ENCODE data around the gene CCDC27.

- TF ChIP-seq SIX5 (IDR thresholded peaks at IDR 0.05; ENCODE audit: low read depth, low read length), result no peak
- no peak for TF ChIP-seq CEBPB (IDR thresholded peaks at IDR 0.05; ENCODE audit: low read depth, low read length)
- no peak for TF ChIP-seq EZH2 (IDR thresholded peaks at IDR 0.05; ENCODE audit: low read depth, low read length, severe bottlenecking)
- no peak for TF ChIP-seq POLR2A (IDR thresholded peaks at IDR 0.05; ENCODE audit: control extremely low read depth in 1 of 2, low read depth in 2 of 2, low read length in 2 of 2)
- no peak for TF ChIP-seq CTCF (IDR thresholded peaks at IDR 0.05; ENCODE audit: control extremely low read depth in 1 of 3, insufficient read depth in 1 of 3, low read depth in 1 of 3, low read length in 3 of 3)
- TF ChIP-seq MAFK (IDR thresholded peaks at IDR 0.05; ENCODE audit: low read depth, low read length), result no peak
- no peak for TF ChIP-seq SP2 (IDR thresholded peaks at IDR 0.05; ENCODE audit: low read length)
- no peak for TF ChIP-seq JUN (IDR thresholded peaks at IDR 0.05; ENCODE audit: low read depth, low read length)
- TF ChIP-seq POLR2AphosphoS5 (IDR thresholded peaks at IDR 0.05; ENCODE audit: low read depth, low read length), result no peak
- no peak for TF ChIP-seq TAF1 (IDR thresholded peaks at IDR 0.05; ENCODE audit: low read depth, low read length)
- TF ChIP-seq SRF (IDR thresholded peaks at IDR 0.05; ENCODE audit: low read depth, low read length), result no peak
- TF ChIP-seq RXRA (IDR thresholded peaks at IDR 0.05; ENCODE audit: insufficient read depth, low read depth, low read length), result no peak
- TF ChIP-seq CBX5 (IDR thresholded peaks at IDR 0.05; ENCODE audit: low read depth, low read length), result no peak
Measured at GRCh38 chr1:3756394-3756793, 4.1 kb downstream of the CCDC27 start.

All from H1 (cell line).